HG02571 (cell line): ENCODE data around the gene BOC.

ENCODE experiments used
- ATAC-seq: cut with Tn5 transposase; IDR thresholded peaks from one replicate; pipeline ENCODE4 v1.9.1; 2021; ENCODE audit warnings: mild to moderate bottlenecking, moderate library complexity; ENCODE audit not compliant: unreplicated experiment

BOC gene

GRCh38 chr3:113223475-113224281, 12.3 kb downstream of the BOC start:
- no peak for ATAC-seq

- no peak for ATAC-seq
Measured at GRCh38 chr3:113225286-113225685, 13.9 kb downstream of the BOC start.

DNA sequence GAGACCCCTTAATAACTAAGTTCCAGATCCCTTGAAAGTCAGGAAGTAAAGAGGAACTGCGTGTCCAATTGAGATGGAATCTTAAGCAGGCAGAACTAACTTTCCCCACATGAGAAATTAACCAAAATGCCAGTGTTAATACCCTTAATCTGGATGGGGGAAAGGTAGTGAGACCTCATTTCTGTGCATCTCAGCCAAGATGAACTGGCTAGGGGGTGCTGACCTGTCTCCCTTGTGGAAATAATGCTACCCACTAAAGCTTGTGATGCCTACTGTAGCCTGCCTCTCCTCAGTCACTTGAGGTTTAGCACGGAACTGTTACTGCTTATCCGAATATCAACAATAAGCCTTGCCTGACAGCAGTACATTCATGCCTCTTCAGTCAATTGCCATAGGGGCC, 15.1 kb downstream of the BOC start:
- ATAC-seq, result no peak

- no peak for ATAC-seq
Measured at GRCh38 chr3:113227146-113227545, 15.8 kb downstream of the BOC start.

GRCh38 chr3:113228498-113229286, 17.3 kb downstream of the BOC start:
- ATAC-seq, result no peak

GRCh38 chr3:113231391-113231790, 20.0 kb downstream of the BOC start:
- ATAC-seq, result no peak

- ATAC-seq, result no peak
Measured at GRCh38 chr3:113231827-113232253, 20.5 kb downstream of the BOC start.

- ATAC-seq, result no peak
Measured at GRCh38 chr3:113232342-113232741, 21.0 kb downstream of the BOC start.

- ATAC-seq, result no peak
Measured at GRCh38 chr3:113233497-113233896, 22.1 kb downstream of the BOC start.

GRCh38 chr3:113234028-113234427, 22.7 kb downstream of the BOC start:
- ATAC-seq, result no peak

- ATAC-seq, result no peak
Measured at GRCh38 chr3:113234688-113235260, 23.4 kb downstream of the BOC start.

- no peak for ATAC-seq
Measured at GRCh38 chr3:113238503-113238902, 27.1 kb downstream of the BOC start.

- ATAC-seq, result no peak
Measured at GRCh38 chr3:113240841-113241240, 29.5 kb downstream of the BOC start.

- ATAC-seq, result no peak
Measured at GRCh38 chr3:113241292-113242095, 30.1 kb downstream of the BOC start.

DNA sequence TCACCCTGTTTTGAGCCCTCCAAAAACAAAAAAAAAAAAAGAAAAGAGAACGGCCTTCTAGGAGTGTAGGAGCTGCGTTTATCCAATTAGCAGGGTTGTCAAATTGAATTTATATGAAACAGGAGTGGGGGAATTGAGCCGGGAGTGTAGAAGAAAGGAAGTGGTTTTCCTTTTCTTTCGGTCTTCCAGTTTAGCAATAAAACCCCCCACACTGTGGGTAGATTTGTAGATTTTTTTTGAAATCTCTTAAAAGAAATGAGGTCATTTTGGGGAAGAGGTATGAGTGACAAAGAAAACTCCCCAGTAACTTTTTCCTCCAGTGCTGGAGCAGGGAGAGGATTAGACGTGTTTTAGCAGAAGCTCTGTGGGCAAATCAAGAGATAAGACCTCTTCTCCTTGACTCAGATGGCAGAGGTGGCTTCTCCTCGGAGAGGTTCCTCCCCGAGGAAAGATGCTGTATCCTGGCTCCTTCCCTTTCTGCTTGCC, 30.8 kb downstream of the BOC start:
- no peak for ATAC-seq

DNA sequence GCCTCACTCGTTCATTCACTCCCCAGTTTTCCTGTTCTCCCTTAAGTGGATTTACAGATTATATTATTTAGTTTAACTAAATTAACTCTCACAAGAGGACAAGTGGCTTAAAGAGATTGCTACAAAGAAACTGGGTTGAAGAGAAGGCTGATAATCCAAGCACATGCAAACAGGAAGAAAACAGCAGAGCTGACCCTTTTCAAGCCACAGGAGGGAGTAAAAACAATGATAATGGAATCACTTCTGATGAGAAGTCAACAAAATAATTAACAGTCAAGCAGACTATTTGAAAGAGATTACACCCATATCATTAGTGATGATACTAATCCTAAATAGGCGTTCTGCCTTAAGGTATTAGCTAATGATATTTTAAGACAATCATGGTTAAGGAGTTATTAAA, 31.7 kb downstream of the BOC start:
- no peak for ATAC-seq

DNA sequence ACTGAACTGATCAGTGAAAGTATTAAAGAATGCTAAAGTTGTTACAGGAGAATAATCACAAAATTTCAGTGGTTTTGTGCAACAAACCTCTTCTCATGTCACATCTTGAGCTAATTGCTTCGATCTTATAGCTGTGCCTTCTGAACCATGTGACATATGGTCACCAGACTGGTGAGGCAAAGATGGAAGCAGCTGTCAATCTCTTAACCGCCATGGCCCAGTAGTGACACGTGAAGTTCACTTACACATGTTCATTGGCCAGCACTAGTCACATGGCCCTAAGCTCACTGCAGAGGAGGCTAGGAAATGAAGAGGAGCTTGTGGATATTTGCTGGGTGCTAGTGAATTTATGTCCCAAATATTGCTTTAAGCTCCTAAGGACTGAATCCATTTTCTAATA, 32.5 kb downstream of the BOC start:
- ATAC-seq, result no peak

GRCh38 chr3:113245761-113246161, 34.4 kb downstream of the BOC start:
- no peak for ATAC-seq

DNA sequence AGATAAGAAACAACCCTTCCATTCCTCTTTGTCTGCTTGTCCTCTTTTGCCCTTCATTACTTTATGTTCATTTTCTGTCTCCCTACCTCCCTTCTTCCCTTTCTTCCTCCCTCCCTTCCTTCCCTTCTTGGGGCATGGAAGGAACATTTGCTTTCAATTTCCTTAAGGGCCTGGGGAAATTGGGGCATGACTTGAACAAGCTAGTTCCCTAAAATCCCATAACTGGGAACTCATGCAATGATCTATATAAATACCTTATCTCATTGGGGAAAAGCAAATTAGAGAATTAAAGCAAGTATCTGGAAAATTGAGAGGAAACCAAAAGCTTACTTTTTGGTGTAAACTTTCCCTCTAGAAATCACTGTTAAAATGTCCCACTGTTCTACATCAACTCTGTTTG, 35.7 kb downstream of the BOC start:
- no peak for ATAC-seq

DNA sequence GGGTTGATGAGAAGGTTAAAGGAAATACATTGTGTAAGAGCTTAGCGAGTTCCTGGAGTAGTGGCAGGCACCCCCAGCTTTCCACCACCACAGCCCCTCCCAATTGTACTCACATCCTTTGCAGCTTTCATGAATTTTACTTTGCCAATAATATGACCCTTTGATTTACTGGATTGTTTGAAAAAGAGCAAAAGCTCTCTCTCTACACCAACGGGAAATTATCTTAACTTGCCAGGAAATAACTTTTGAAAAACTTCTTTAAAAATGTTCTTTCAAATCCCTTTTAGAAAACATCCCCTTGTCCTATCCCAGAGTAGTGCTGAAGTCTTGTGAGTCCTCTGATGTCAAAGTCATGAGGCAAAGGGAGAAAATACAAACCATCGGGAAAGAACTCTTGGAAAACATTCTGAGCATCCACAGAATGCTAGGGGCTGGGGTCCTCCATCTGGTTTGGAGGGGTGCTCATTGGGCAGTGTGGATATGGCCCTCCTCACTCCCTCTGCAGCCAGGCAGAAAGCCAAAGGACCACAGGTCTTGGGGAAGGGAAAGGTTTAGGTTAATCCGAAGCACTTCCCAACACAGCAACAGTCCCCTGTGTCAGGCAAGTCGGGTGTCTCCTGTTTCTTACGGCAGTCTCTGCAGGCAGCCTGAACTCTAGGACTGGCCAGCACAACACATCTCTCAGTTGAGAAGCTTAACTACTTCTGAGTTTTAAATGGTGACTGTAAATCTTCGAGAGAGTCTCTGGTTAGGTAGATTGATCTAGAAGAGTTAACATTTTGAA, 36.5 kb downstream of the BOC start:
- ATAC-seq, result no peak
